Endothelial cell of umbilical vein (primary cell): Measurements from ENCODE around the gene CLSTN1. TPM values are rescaled to one million over a fixed set of nuclear protein-coding genes. Genes with fewer than 3 reads are reported as not detected.

Experiments
- BruUV-seq: library from RNA; stranded (reverse); fragments of 400-500 nt; replicated peaks from 2 replicates; lab custom pipeline; 2021; lab: Mats Ljungman, UMichigan
- CTCF ChIA-PET: fragments of 300-600, 350-600 bp; sonication (Branson Sonifier 250); formaldehyde crosslinking; loops from one replicate; lab custom pipeline; 2021; ENCODE audit warnings: antibody characterized with exemption, inconsistent platforms; lab: Charles Lee
- POLR2A ChIA-PET: fragments of 300-600, 350-600 bp; sonication (Branson Sonifier 250); formaldehyde crosslinking; loops from one replicate; lab custom pipeline; 2021; ENCODE audit warnings: antibody characterized with exemption, inconsistent platforms; lab: Charles Lee
- DNase-seq: peaks from one replicate; pipeline ENCODE4 v3.0.0-alpha.2; 2011; ENCODE audit warnings: low read depth, low spot score
- FAIRE-seq: peaks from 2 replicates; lab custom pipeline; 2011; peaks lifted over from hg19 to GRCh38; lab: Jason Lieb, UNC
- H2AFZ ChIP-seq: 2 replicates; pipeline ENCODE4 v1.6.0; 2012; ENCODE audit warnings: low read depth, low read length, control low read depth, inconsistent platforms
- H3K27ac ChIP-seq: 2 replicates; pipeline ENCODE4 v1.5.1; 2011; ENCODE audit warnings: low read depth, mild to moderate bottlenecking, control low read depth, low read length, moderate library complexity; ENCODE audit not compliant: insufficient read depth
- H3K27me3 ChIP-seq, 2 experiments: 2 replicates each; pipeline versions ENCODE4 v1.6.0 to v1.6.1; 2011; ENCODE audit warnings: low read length in 2 of 2, mixed read lengths in 1 of 2; ENCODE audit not compliant: control insufficient read depth in 2 of 2, insufficient read depth in 2 of 2
- H3K36me3 ChIP-seq, 2 experiments: 2 replicates in 1 of 2; 3 replicates in 1 of 2; pipeline ENCODE4 v1.5.1; 2011; ENCODE audit warnings: low read length in 2 of 2, mild to moderate bottlenecking in 1 of 2, moderate library complexity in 1 of 2; ENCODE audit not compliant: control insufficient read depth in 2 of 2, insufficient read depth in 2 of 2; ENCODE audit errors: extremely low read depth in 1 of 2
- H3K4me1 ChIP-seq: 3 replicates; pipeline ENCODE4 v1.5.1; 2011; ENCODE audit warnings: mild to moderate bottlenecking, low read length; ENCODE audit not compliant: control insufficient read depth, insufficient read depth; ENCODE audit errors: extremely low read depth
- H3K4me2 ChIP-seq: 2 replicates; pipeline ENCODE4 v1.6.1; 2011; ENCODE audit warnings: low read length, control low read depth, mixed read lengths; ENCODE audit not compliant: insufficient read depth
- H3K4me3 ChIP-seq, 3 experiments: fragments of 200-600 bp in 1 of 3; sonication (generic), shearing (Covaris generic) in 1 of 3; replicated peaks in 1 of 3; 2 replicates each; pipeline ENCODE4 v1.5.1; 2011 to 2016; ENCODE audit warnings: control low read depth in 3 of 3, low read length in 3 of 3, mild to moderate bottlenecking in 2 of 3, inconsistent platforms in 1 of 3, low read depth in 1 of 3, moderate library complexity in 1 of 3; ENCODE audit not compliant: insufficient read depth in 1 of 3
- H3K79me2 ChIP-seq: 2 replicates; pipeline ENCODE4 v1.6.0; 2012; ENCODE audit warnings: low read length, inconsistent platforms; ENCODE audit not compliant: control insufficient read depth, insufficient read depth
- H3K9ac ChIP-seq: replicated peaks from 2 replicates; pipeline ENCODE3; 2011; ENCODE audit warnings: low read length, control low read depth; ENCODE audit not compliant: insufficient read depth; ENCODE audit errors: extremely low read depth
- H3K9me1 ChIP-seq: replicated peaks from 3 replicates; pipeline ENCODE4 v1.6.0; 2011; ENCODE audit warnings: mild to moderate bottlenecking, low read length; ENCODE audit not compliant: control insufficient read depth, insufficient read depth; ENCODE audit errors: extremely low read depth
- H3K9me3 ChIP-seq: replicated peaks from 2 replicates; pipeline ENCODE4 v1.5.1; 2012; ENCODE audit warnings: low read length, inconsistent platforms; ENCODE audit not compliant: control insufficient read depth, insufficient read depth
- H4K20me1 ChIP-seq: replicated peaks from 2 replicates; pipeline ENCODE3; 2011; ENCODE audit warnings: mild to moderate bottlenecking, low read length; ENCODE audit not compliant: control insufficient read depth, insufficient read depth; ENCODE audit errors: extremely low read depth
- CTCF ChIP-seq, 2 donors: IDR thresholded peaks; 1 replicate in 1 of 2; 2 replicates in 1 of 2; pipeline ENCODE4 v1.5.1; 2011; ENCODE audit warnings: low read length in 2 of 2, mild to moderate bottlenecking in 2 of 2, moderate library complexity in 2 of 2, control low read depth in 1 of 2, inconsistent platforms in 1 of 2, low read depth in 1 of 2; ENCODE audit not compliant: insufficient read depth in 1 of 2; ENCODE audit errors: extremely low read depth in 1 of 2
- EZH2 ChIP-seq: IDR thresholded peaks from 2 replicates; pipeline ENCODE4 v1.6.1; 2012; ENCODE audit warnings: borderline replicate concordance, low read depth, mild to moderate bottlenecking, moderate library complexity, low read length, inconsistent platforms; ENCODE audit not compliant: severe bottlenecking
- FOS ChIP-seq: IDR thresholded peaks from 2 replicates; pipeline ENCODE4 v1.6.1; 2011; ENCODE audit warnings: mild to moderate bottlenecking, low read length, moderate library complexity, borderline replicate concordance; ENCODE audit not compliant: insufficient read depth
- GATA2 ChIP-seq: IDR thresholded peaks from 2 replicates; pipeline ENCODE4 v1.7.0; 2011; ENCODE audit warnings: low read depth, mild to moderate bottlenecking, moderate library complexity, mixed read lengths, low read length; ENCODE audit not compliant: insufficient read length, insufficient read depth
- JUN ChIP-seq: IDR thresholded peaks from 2 replicates; pipeline ENCODE4 v1.6.1; 2011; ENCODE audit warnings: borderline replicate concordance, low read depth; ENCODE audit not compliant: insufficient read length, insufficient read depth
- MAX ChIP-seq: IDR thresholded peaks from 2 replicates; pipeline ENCODE4 v1.6.1; 2011; ENCODE audit not compliant: insufficient read depth, insufficient read length
- MYC ChIP-seq: IDR thresholded peaks from one replicate; pipeline ENCODE4 v1.6.1; 2011; ENCODE audit warnings: mild to moderate bottlenecking, low read depth, low read length
- POLR2A ChIP-seq: IDR thresholded peaks from 2 replicates; pipeline ENCODE4 v1.6.1; 2012; ENCODE audit warnings: low read depth, mild to moderate bottlenecking, control low read depth, low read length
- POLR2AphosphoS5 ChIP-seq: IDR thresholded peaks from 2 replicates; pipeline ENCODE4 v1.6.1; 2012; ENCODE audit warnings: low read depth, mild to moderate bottlenecking, control low read depth, low read length, moderate library complexity; ENCODE audit not compliant: insufficient read depth
- dilution Hi-C: fragments of 300-500 bp; cut with MboI; formaldehyde crosslinking; loops from one replicate; pipeline ENCODE4 v1.15.0; 2019; ENCODE audit warnings: low sequenced_read_pairs; ENCODE audit not compliant: extremely low pct_ligation_motif_present
- intact Hi-C: fragments of 100-400 bp; cut with micrococcal nuclease; formaldehyde crosslinking; loops from one replicate; pipeline ENCODE4 v1.10.0; 2022
- polyA plus RNA-seq, 4 experiments: library from polyadenylated mRNA; depleted of rRNA in 3 of 4; stranded (reverse) in 3 of 4; unstranded in 1 of 4; fragments of >200 nt; gene quantifications; 2 replicates each; pipeline versions ENCODE4 v1.2.1 to v1.2.3, GENCODE V29; 2011 to 2012; ENCODE audit warnings: missing spikeins in 1 of 4
- total RNA-seq: library from RNA; stranded (reverse); gene quantifications from 2 replicates; pipeline ENCODE4 v1.2.3, GENCODE V29; 2021

Gene CLSTN1
- total and polyA plus RNA-seq, 2 donors (not counting 3 experiments of a cell fraction or from before 2014, with no cell fraction given), result 49.1 to 130 TPM

GRCh38 chr1:9809100-9809510 lies 14.7 kb downstream of the CLSTN1 start:
- ChIA-PET POLR2A (no interaction called here), CTCF (no interaction called here)
- no peak overlapping the region for H3K9ac ChIP-seq
- H3K9me1 ChIP-seq, result no peaks in the 10 kb centered on the region
- DNase-seq (no peak), FAIRE-seq (no peak)
- H4K20me1 ChIP-seq, result peaks cover 3% of the 10 kb centered on the region
- dilution Hi-C loops, result no loop called here
- H3K36me3 ChIP-seq, result no peaks in the 10 kb centered on the region
- TF ChIP-seq FOS (no peak), JUN (no peak), GATA2 (no peak), MYC (no peak), MAX (no peak), POLR2A (no peak), EZH2 (no peak), CTCF (IDR thresholded peaks at IDR 0.05; ENCODE audit: extremely low read depth in 1 of 2, insufficient read depth in 1 of 2, low read depth in 1 of 2, low read length in 2 of 2) (no peak), POLR2AphosphoS5 (no peak)
- no TSS peak for BruUV-seq
- no peak overlapping the region for H2AFZ ChIP-seq
- peaks cover 56% of the 10 kb centered on the region for H3K79me2 ChIP-seq
- no peaks in the 10 kb centered on the region for H3K4me1 ChIP-seq
- no peaks in the 10 kb centered on the region for H3K27me3 ChIP-seq
- intact Hi-C loops, result no loop called here
- no peak overlapping the region for H3K4me2 ChIP-seq
- H3K4me3 ChIP-seq, result no peak overlapping the region
- H3K9me3 ChIP-seq, result no peaks in the 10 kb centered on the region
- H3K27ac ChIP-seq, result no peak overlapping the region
